ENCODE results near the gene MMP15. TPM values are rescaled to one million over a fixed set of nuclear protein-coding genes. Genes with fewer than 3 reads are reported as not detected.

Gene MMP15
- total RNA-seq, 1 donor from 2014 or later, result 1.7 TPM

DNA sequence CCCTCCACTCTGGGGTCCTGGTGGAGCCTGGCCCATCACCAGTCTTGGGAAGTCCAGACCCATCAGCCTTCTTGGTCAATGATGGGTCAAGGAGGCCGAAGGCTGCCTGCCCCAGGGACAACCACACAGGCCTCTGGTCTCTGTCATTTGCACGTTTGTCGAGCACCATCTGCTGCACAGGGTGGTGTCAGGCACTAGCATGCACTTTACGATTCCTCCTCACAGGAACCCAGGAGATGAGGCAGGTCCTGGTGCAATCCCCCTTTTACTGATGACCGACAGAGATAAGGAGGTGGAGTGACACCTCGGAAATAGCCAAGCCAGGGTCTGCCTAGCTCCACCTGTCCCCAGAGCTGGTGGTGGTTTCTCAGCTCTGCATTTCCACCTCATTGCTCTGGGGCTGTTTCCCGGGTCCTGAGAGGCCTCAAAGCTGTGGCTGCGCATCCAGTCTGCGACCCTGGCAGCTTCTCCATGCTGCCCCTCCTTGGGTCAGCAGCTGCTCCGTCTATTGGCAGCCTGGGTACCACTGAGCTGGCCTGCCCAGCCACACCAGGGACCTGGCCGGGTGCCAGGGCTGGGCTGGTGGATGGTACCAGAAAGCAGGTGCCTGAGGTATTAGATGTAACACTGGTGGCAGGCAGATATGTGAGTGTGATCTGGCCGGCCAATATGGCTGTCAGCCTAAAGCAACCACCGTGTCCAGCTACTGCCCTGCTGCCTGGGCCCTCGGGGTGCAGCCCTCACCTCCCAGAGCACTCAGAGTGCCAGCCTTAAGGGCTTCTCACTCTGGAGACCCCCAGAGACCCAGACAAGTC is 10.0 kb downstream of the MMP15 start:
- no peak for DNase-seq (ENCODE audit: low spot score)

DNA sequence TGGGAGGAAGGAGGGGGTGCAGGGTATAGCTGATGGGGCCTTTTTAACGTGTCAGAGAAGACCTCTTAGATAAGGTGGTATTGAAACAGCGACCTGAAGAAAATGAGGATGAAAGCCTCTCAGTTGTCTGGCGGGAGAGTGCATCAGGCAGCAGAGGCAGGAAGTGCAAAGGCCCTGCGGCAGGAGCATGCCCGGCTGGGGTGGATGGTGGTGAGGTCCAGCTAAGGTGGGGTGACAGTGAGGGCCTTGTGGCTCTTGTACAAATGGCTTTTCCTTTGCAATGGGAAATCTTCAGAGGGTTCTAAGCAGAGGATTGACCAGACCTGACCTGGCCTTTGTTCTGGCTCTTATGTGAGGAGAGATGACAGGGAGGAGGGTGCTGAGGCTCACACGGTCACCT is 11.4 kb downstream of the MMP15 start:
- DNase-seq (ENCODE audit: low spot score), result no peak

DNA sequence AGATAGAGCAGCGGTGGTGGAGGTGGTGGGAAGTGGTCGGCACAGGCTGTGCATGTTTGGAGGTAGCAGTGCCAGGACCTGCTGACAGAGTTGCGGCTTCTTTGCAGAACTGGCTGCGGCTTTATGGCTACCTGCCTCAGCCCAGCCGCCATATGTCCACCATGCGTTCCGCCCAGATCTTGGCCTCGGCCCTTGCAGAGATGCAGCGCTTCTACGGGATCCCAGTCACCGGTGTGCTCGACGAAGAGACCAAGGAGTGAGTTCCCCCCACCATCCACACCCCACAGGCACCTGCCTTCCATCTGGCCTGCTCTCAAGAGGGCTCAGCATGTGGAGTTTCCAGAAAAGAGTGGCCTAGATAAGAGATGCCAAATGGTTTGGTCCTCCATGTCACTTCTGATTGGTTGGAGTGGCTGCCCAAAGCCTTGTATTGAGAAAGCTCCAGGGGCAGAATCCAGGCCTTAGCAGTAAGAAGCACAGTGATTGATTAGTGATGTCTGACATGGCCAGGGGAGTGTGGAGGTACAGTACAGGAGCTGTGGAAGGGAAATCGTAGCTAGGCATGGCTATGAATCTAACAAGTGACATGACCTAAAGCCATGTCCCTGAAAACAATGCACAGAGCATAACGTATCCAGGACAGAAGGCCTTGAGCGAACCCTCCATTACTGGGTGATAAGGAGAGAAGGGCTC is 12.0 kb downstream of the MMP15 start:
- DNase-seq (ENCODE audit: low spot score), result no peak

DNA sequence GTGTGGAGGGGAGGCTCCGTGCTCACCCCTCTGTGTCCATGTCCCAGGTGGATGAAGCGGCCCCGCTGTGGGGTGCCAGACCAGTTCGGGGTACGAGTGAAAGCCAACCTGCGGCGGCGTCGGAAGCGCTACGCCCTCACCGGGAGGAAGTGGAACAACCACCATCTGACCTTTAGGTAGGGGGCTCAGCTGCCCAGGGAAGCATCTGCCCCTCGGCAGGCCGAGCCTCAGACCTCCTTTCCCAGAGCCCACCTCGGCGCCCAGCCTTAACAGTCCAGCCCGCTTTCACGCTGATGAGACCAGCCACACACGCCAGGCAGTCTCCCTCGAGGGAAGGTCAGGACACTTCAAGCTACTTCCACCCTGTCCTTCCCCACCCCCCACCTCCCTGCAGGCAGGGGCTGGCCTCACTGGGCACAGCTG is 12.7 kb downstream of the MMP15 start:
- no peak for DNase-seq (ENCODE audit: low spot score)

DNA sequence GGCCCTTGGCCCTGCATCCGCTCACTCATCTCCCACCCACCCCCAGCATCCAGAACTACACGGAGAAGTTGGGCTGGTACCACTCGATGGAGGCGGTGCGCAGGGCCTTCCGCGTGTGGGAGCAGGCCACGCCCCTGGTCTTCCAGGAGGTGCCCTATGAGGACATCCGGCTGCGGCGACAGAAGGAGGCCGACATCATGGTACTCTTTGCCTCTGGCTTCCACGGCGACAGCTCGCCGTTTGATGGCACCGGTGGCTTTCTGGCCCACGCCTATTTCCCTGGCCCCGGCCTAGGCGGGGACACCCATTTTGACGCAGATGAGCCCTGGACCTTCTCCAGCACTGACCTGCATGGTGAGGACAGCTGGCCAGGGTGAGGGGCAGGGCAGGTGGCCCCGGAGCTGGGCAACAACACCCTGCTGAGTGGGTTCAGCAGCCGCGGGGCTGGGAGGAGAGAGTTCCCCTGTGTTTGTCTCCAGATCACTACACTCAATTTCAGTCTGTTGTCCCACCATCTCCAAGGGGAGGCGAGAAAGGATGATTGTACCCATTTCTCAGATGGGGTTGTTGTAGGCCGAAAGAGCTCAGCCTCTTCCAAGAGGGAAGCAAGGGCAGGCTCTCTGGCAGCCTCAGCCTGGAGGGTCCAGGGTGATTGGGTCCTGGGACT is 14.4 kb downstream of the MMP15 start:
- no peak for DNase-seq (ENCODE audit: low spot score)

DNA sequence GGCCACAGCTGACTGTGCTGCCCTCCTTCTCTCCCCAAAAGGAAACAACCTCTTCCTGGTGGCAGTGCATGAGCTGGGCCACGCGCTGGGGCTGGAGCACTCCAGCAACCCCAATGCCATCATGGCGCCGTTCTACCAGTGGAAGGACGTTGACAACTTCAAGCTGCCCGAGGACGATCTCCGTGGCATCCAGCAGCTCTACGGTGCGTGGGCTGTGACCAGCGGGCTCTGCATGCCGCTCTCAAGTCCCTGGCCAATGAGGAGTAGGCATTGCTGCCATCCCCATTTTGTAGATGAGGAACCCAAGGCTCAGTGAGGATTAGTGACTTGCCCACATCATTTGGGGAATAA is 14.9 kb downstream of the MMP15 start:
- DNase-seq (ENCODE audit: low spot score), result no peak

DNA sequence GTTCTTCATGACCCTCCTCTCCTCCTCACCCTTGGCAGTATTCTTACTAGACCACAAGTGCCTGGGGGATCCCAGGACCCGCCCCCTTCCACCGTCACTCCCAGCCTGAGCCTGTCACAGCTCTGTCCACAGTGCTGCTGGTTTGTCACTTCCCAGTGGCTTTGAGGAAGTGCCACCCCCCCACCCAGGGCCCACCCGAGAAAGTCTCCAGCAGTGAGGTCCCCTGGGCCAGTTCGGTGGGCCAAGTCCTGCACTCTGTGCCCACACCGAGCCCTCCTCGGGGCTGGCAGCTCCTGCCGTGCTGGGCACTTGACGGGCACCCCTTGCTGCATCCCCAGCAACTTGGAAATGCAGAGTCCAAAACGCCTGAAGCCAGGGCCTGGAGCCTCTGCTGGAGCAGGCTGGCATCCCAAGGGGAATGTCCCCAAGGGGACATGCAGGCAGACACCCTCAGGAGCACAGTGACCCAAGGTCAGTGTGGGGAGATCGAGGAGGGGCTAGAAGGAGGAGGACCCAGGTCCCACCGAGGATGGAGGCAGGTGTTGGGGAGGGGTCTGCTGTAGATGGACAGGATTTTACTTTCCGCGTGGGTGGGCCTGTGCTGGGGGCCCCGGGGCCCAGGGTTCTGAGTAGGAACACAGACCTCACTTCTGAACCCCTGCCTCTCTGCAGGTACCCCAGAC is 15.5 kb downstream of the MMP15 start:
- DNase-seq (ENCODE audit: low spot score), result no peak

DNA sequence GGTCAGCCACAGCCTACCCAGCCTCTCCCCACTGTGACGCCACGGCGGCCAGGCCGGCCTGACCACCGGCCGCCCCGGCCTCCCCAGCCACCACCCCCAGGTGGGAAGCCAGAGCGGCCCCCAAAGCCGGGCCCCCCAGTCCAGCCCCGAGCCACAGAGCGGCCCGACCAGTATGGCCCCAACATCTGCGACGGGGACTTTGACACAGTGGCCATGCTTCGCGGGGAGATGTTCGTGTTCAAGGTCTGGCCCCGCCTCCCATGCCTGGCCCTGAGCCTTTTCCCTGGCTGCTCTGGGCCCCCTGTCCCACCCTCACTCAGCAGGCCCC is 16.0 kb downstream of the MMP15 start:
- DNase-seq (ENCODE audit: low spot score), result no peak

DNA sequence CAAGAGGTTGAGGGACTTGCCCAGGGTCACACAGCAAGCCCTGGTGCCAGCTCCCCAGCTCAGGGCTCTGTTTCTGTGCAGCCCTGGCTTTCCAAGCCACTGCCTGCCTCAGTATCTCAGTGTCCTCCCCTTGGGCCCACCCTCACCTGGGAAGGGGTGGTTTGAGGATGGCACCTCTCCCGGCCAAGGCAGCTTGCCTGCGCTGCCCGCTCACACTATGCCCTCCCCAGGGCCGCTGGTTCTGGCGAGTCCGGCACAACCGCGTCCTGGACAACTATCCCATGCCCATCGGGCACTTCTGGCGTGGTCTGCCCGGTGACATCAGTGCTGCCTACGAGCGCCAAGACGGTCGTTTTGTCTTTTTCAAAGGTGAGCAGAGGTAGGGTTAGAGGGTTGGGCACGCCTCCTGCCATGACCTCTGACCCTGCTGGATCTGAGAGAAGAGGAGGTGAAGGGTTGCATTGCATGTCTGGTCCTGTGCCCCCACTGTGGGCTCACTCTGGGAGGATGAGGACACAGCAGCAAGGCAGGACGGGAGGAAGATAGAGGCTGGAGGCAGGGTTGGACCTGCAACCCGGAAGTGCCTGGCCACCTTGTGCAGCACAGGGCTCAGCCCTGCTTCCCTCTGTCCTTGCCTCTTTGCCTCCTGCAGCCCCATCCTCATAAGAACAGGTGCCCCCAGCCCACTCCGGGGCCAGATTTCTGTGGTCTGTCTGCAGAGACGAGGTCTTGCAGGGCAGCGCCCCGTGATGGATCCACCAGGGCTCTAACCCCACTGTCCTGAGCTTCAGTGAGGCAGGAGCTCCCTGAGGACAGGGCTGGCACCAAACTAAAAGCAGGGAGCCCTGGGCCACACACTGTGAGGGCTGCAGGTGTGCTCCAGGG is 16.7 kb downstream of the MMP15 start:
- DNase-seq (ENCODE audit: low spot score), result no peak

DNA sequence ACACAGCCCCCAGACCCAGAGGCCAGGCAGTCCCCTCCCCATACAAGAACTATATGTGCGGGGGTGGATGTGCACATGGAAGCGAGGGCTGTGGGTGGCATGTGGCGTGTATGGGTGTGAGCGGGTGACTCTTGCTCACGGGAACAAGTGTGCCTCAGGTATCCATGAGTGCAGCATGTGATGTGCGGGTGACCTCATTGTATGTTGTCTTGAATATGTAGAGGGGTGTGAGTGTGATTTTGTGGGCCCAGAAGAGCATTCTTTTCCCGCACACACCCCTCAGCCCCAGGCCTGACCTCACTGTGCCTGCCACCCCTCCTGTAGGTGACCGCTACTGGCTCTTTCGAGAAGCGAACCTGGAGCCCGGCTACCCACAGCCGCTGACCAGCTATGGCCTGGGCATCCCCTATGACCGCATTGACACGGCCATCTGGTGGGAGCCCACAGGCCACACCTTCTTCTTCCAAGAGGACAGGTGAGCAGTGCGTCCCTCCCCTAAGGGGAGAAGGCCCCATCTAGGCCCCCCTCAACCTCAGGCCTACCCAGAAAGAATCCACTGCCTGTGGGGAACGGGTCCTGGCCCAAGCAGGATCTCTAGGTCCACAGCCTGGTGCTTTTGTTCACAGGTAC is 17.4 kb downstream of the MMP15 start:
- no peak for DNase-seq (ENCODE audit: low spot score)

DNA sequence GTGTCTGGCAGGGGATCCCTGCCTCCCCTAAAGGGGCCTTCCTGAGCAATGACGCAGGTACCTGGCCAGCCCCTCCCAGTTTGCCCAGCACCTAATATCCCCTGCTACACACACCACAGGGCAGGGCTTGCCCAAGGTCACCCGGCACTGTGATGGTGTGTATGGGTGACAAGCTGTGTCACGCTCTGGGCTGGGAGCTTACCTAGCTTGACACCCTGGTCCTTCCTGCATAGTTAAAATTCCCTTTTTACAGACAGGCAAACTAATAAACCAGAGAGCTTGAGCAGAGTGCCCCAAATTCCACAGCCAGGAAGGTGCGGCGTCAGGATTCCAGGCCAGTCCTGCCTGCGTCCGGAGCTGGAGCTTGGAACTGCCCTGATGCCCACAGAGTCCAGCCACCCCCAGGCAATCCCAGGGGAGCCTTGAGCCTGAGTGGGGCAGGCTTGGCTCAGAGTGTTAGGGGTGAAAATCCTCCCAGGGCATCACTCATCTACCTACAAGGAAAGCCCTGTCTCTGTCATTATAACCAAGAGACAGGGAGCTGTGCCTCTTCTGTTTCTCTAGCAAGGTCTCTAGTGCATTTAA is 18.1 kb downstream of the MMP15 start:
- no peak for DNase-seq (ENCODE audit: low spot score)

DNA sequence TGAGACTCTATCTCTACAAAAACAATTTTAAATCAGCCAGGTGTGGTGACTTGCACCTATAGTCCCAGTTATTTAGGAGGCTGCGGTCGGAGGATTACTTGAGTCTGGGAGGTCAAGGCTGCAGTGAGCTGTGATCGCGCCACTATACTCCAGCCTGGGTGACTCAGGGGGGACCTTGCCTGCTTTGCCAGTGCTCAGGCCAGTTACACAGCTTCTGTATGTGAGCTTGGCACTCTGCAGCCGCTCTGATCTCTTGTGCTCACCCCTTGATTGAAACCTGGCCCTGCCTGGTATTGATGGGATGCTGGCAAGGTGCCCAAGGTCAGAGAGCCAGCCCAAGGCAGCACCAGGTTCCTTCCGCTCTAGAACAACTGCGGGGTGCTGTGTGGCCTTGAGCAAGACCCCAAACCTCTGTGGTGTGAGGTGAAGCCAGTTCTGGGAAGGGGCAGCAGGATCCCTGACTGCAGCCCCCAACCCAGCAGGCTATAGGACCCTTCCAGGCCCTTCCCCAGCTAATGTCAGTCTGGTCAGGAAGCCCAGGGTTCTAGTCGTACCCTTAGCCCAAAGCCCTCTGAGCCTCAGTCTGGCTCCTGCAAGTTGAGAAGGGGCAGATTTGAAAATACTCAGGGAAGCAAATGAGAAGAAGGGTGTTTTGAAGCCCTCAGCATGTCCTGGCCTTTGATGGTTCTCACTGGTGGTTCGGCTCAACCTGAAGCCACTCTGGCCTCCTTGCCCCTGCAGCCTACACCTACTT is 18.9 kb downstream of the MMP15 start:
- no peak for DNase-seq (ENCODE audit: low spot score)

DNA sequence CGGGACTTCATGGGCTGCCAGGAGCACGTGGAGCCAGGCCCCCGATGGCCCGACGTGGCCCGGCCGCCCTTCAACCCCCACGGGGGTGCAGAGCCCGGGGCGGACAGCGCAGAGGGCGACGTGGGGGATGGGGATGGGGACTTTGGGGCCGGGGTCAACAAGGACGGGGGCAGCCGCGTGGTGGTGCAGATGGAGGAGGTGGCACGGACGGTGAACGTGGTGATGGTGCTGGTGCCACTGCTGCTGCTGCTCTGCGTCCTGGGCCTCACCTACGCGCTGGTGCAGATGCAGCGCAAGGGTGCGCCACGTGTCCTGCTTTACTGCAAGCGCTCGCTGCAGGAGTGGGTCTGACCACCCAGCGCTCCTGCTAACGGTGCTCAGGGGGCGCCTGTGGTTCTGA is 19.5 kb downstream of the MMP15 start:
- no peak for DNase-seq (ENCODE audit: low spot score)

DNA sequence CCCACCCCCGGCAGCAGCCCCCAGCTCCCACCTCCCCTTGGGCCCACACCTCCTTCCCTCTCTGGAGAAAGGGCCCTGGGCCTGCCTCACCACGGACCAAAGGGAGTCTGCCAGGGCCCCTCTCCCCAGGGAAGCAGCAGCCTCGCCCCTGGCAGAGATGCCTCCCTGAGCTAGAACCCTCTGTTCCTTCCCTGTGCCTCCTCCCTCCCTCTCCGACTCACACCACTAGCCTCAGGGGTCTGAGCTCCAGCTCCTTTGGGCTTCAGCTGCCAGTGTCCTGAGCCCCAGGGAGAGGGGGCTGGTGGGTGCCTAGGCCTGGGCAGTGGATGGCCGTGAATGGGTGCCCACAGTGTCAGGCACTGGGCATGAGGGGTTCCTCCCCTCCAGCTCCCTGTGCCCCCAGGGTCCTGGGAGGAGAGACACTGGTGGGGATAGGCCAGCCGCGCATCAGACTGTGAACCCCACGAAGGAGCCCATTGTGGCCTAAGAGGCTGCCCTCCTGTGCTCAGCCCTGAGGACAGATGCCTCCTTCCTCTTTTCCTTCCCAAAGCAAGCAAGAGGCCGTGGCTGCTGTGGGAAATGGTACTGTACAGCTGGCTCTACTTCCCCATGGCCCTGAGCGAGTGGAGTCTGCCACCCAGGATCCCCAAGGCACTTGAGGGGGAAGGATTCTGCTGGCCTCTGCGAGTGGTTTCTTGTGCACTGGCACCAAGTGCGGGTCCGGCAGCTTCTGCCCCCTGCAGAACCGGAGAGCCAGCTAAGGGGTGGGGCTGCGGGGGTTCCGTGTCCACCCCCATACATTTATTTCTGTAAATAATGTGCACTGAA is 20.7 kb downstream of the MMP15 start:
- no peak for DNase-seq (ENCODE audit: low spot score)

DNA sequence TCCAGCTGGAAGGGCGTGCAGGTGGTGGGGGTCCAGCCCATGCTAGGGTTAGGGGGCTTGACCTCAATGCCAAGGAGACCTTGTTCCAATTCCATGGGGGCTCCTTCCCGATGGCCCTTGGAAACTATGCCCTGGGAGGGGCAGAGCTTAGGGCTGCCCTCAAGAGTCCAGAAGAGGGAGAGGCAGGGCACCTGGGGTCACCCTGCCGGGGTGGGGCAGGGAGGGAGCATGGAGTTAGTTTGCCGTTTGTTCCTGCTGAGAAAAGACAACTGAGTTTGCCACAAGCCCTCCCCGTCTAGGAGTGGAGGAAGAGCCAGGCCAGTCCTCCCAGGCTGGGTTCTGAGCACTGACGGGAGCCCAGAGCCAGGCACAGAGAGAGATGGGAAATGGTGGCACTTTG is 21.4 kb downstream of the MMP15 start:
- no peak for DNase-seq (ENCODE audit: low spot score)

DNA sequence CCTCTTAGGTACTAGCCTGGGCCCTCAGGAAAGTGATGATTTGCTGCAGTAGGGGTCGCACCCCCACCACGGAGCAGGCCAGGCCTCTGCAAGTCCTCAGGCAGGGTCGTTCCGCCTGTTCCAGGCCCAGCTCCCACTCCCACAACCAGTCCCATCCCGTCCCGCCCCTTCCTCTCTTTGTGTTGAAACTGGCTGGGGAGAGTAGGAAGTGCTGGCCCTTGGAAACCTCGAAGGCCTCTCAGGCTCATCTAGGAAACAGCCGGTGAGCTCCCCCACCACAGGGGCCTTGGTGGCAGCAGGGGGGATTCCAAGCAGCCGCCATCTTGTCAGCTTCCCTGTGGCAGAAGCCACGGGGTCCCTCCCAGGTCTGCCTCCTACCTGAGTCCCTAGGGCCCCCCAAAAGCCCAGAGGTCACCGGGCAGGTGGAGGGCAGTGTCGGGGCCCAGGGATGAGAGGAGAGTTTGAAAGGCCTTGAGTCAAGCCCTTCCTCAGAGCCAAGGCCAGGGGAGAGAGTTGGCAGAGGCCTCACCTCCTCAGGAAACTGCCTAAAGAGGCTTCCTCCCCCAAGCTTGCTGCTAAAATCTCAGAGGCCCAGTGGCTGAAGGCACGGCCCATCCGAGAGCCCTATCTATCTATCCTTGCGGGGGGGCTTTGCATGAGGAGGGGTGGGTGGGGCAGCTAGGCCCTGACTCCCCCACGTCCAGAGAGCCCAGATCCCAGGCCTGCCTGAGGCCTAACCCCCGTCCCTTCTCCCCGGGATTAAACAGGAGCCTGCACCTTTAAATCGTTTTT is 22.2 kb downstream of the MMP15 start:
- DNase-seq (ENCODE audit: low spot score), result no peak

DNA sequence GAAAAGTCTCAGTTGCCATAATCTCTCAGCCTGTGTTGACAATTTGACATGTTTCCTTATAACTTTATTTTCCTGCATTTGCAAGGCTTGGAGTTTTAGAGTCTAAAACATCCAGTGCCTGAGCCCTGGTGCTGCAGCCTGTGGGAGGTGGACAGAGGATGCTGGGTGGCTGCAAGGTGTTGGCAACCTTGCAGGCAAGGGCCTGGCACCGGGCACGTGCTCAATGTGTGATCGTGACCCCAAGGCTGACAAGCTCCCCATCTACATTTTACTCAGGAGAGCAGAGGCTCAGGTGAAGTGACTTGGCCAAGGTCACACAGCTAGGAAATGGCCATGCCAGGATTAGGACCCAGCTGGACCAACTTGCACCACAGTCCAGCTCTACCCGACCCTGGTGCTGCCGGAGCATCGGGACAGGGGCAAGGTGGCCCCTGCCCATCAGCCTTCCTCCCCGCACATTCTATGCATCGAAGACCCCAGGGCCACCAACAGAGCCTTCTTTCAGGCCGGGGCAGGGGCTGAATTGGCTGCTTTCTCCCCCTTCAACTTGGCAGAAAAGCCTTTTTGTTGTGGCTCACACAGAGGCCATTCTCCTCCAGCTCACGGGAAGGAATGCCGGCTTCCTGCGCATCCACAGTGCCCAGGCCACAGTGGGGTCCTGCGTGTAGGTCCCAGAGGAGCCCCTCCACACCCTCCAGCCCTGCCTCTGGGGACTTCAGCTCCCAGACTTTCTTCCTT is 23.1 kb downstream of the MMP15 start:
- no peak for DNase-seq (ENCODE audit: low spot score)
